IMR-90 (cell line): ENCODE results near the gene TP53BP1. TPM values are rescaled to one million over a fixed set of nuclear protein-coding genes. Genes with fewer than 3 reads are reported as not detected.

Experiments used
- ATAC-seq: fragments of 200-7000 bp; cut with Tn5 transposase; 2 replicates; pipeline ENCODE4 v1.9.1; 2020; ENCODE audit warnings: low read depth, mild to moderate bottlenecking, moderate library complexity
- BruUV-seq: library from RNA; stranded (reverse); fragments of 400-500 nt; replicated peaks from 2 replicates; lab custom pipeline; 2021; lab: Mats Ljungman, UMichigan
- CTCF ChIA-PET: fragments of 300-600 bp; formaldehyde crosslinking; extraction: SDS; loops from one replicate; lab custom pipeline; 2021; ENCODE audit warnings: antibody characterized with exemption; lab: Yijun Ruan, JAX
- POLR2A ChIA-PET: fragments of 300-600 bp; sonication (Branson Sonifier 250); formaldehyde crosslinking; loops from one replicate; lab custom pipeline; 2022; ENCODE audit warnings: antibody characterized with exemption; ENCODE audit not compliant: unreplicated experiment; lab: Charles Lee
- DNase-seq: peaks from one replicate; pipeline ENCODE4 v3.0.0; 2013
- H2AFZ ChIP-seq: replicated peaks from 2 replicates; pipeline ENCODE3; 2013; ENCODE audit warnings: low read length, mild to moderate bottlenecking; ENCODE audit not compliant: poor library complexity
- H2AK5ac ChIP-seq: 2 replicates; pipeline ENCODE4 v1.6.1; 2013; ENCODE audit warnings: low read depth, low read length, inconsistent platforms
- H2AK9ac ChIP-seq: replicated peaks from 2 replicates; pipeline ENCODE3; 2013; ENCODE audit warnings: mild to moderate bottlenecking, low read depth, low read length, moderate library complexity; ENCODE audit not compliant: poor library complexity
- H2BK120ac ChIP-seq: 2 replicates; pipeline ENCODE4 v1.6.1; 2013; ENCODE audit warnings: low read depth, low read length, inconsistent platforms
- H2BK15ac ChIP-seq: 3 replicates; pipeline ENCODE4 v1.6.1; 2013; ENCODE audit warnings: low read depth, low read length, inconsistent platforms
- H2BK20ac ChIP-seq: 2 replicates; pipeline ENCODE4 v1.6.1; 2013; ENCODE audit warnings: low read depth, mild to moderate bottlenecking, inconsistent platforms, low read length, moderate library complexity
- H2BK5ac ChIP-seq: 2 replicates; pipeline ENCODE4 v1.6.1; 2013; ENCODE audit warnings: mild to moderate bottlenecking, low read depth, low read length, inconsistent platforms; ENCODE audit not compliant: poor library complexity, severe bottlenecking
- H3K14ac ChIP-seq: replicated peaks from 2 replicates; pipeline ENCODE4 v1.6.1; 2013; ENCODE audit warnings: low read depth, low read length, inconsistent platforms
- H3K18ac ChIP-seq: 2 replicates; pipeline ENCODE4 v1.6.1; 2013; ENCODE audit warnings: low read depth, low read length, control low read depth
- H3K23ac ChIP-seq: 2 replicates; pipeline ENCODE4 v1.6.1; 2013; ENCODE audit warnings: low read depth, low read length, inconsistent platforms
- H3K27ac ChIP-seq: 2 replicates; pipeline ENCODE4 v1.5.1; 2013; ENCODE audit warnings: mild to moderate bottlenecking, control low read depth, low read length; ENCODE audit not compliant: insufficient read depth
- H3K27me3 ChIP-seq: 2 replicates; pipeline ENCODE4 v1.6.1; 2013; ENCODE audit warnings: low read length; ENCODE audit not compliant: control insufficient read depth, insufficient read depth
- H3K36me3 ChIP-seq: 2 replicates; pipeline ENCODE4 v1.6.1; 2013; ENCODE audit warnings: low read length, mixed read lengths; ENCODE audit not compliant: control insufficient read depth, insufficient read depth
- H3K4ac ChIP-seq: 2 replicates; pipeline ENCODE4 v1.6.1; 2013; ENCODE audit warnings: low read depth, low read length, inconsistent platforms
- H3K4me1 ChIP-seq: 2 replicates; pipeline ENCODE4 v1.6.1; 2013; ENCODE audit warnings: low read length, mixed read lengths; ENCODE audit not compliant: control insufficient read depth, insufficient read depth
- H3K4me2 ChIP-seq: 2 replicates; pipeline ENCODE4 v1.6.1; 2013; ENCODE audit warnings: low read depth, mild to moderate bottlenecking, control low read depth, low read length, moderate library complexity
- H3K4me3 ChIP-seq: 2 replicates; pipeline ENCODE4 v1.5.1; 2013; ENCODE audit warnings: low read depth, mild to moderate bottlenecking, control low read depth, low read length, moderate library complexity; ENCODE audit not compliant: insufficient read depth
- H3K56ac ChIP-seq: 2 replicates; pipeline ENCODE4 v1.6.1; 2013; ENCODE audit warnings: low read length, inconsistent platforms; ENCODE audit not compliant: insufficient read depth; ENCODE audit errors: extremely low read depth
- H3K79me1 ChIP-seq, 2 experiments: 2 replicates each; pipeline ENCODE4 v1.6.1; 2013; ENCODE audit warnings: low read length in 2 of 2, inconsistent platforms in 1 of 2, low read depth in 1 of 2
- H3K9ac ChIP-seq: 2 replicates; pipeline ENCODE4 v1.6.1; 2013; ENCODE audit warnings: low read depth, low read length, control low read depth
- H3K9me1 ChIP-seq: 2 replicates; pipeline ENCODE4 v1.6.1; 2013; ENCODE audit warnings: low read length, inconsistent platforms; ENCODE audit not compliant: insufficient read depth
- H3K9me3 ChIP-seq: 2 replicates; pipeline ENCODE4 v1.6.1; 2013; ENCODE audit warnings: low read length; ENCODE audit not compliant: control insufficient read depth, insufficient read depth
- H4K20me1 ChIP-seq: 2 replicates; pipeline ENCODE4 v1.6.1; 2013; ENCODE audit warnings: low read length, inconsistent platforms; ENCODE audit not compliant: insufficient read depth
- H4K5ac ChIP-seq: 2 replicates; pipeline ENCODE4 v1.6.1; 2013; ENCODE audit warnings: mild to moderate bottlenecking, low read depth, low read length, control low read depth
- H4K8ac ChIP-seq, 2 experiments: 2 replicates each; pipeline ENCODE4 v1.6.1; 2013; ENCODE audit warnings: low read depth in 2 of 2, low read length in 2 of 2, control low read depth in 1 of 2, inconsistent platforms in 1 of 2
- H4K91ac ChIP-seq: 2 replicates; pipeline ENCODE4 v1.6.1; 2013; ENCODE audit warnings: low read depth, low read length, inconsistent platforms; ENCODE audit not compliant: insufficient read depth
- MAZ ChIP-seq: IDR thresholded peaks from 2 replicates; pipeline ENCODE4 v1.6.1; 2012; ENCODE audit warnings: low read depth, mild to moderate bottlenecking, low read length, improper control_type of control experiment, moderate library complexity, borderline replicate concordance
- NFE2L2 ChIP-seq: fragments of 150-350 bp; IDR thresholded peaks from 2 replicates; pipeline ENCODE4 v1.6.1; 2016; ENCODE audit warnings: low read depth, mild to moderate bottlenecking, low read length
- POLR2A ChIP-seq: IDR thresholded peaks from 2 replicates; pipeline ENCODE4 v1.6.1; 2012; ENCODE audit warnings: mild to moderate bottlenecking, low read depth, low read length
- RCOR1 ChIP-seq: IDR thresholded peaks from 2 replicates; pipeline ENCODE4 v1.6.1; 2012; ENCODE audit warnings: mild to moderate bottlenecking, low read length, improper control_type of control experiment; ENCODE audit not compliant: insufficient replicate concordance
- WGBS, 2 experiments: methylation state at CpG; one replicate each; pipeline versions ENCODE4 v1.1.5 to v1.1.7; 2013; ENCODE audit warnings: missing lambda C conversion rate in 2 of 2; ENCODE audit not compliant: insufficient read length in 1 of 2; ENCODE audit errors: extremely low coverage in 2 of 2; 5-methylcytosine and 5-hydroxymethylcytosine counted together
- dilution Hi-C: fragments of 300-500 bp; cut with HindIII; formaldehyde crosslinking; loops from one replicate; pipeline ENCODE4 v1.14.3; 2018; ENCODE audit warnings: low sequenced_read_pairs; ENCODE audit not compliant: unreplicated experiment
- in situ Hi-C: fragments of 300-500 bp; cut with MboI; formaldehyde crosslinking; loops from 3 replicates; pipeline ENCODE4 v1.14.3; 2019; ENCODE audit warnings: low sequenced_read_pairs, inconsistent platforms, mixed read lengths
- intact Hi-C: fragments of 100-400 bp; cut with micrococcal nuclease; formaldehyde crosslinking; loops from 2 replicates; pipeline ENCODE4 v1.10.0; 2022
- polyA plus RNA-seq, 3 experiments: library from polyadenylated mRNA; depleted of rRNA; stranded (reverse); fragments of >200 nt; gene quantifications; 2 replicates each; pipeline ENCODE4 v1.2.3, GENCODE V29; 2012; ENCODE audit warnings: low replicate concordance in 1 of 3
- total RNA-seq: library from RNA; depleted of rRNA; stranded (reverse); fragments of >200 nt; gene quantifications from 2 replicates; pipeline ENCODE4 v1.2.3, GENCODE V29; 2012
- TF ChIP-seq, protein P1 (sequence below): conservative IDR thresholded peaks from 2 replicates; pipeline ENCODE4 v1.5.1; 2012; ENCODE audit warnings: mild to moderate bottlenecking, low read depth, low read length, improper control_type of control experiment

TP53BP1 gene
- total and polyA plus RNA-seq, 2 of the 4 experiments (the other 2 are of a cell fraction): 36.3 to 64.5 TPM

DNA sequence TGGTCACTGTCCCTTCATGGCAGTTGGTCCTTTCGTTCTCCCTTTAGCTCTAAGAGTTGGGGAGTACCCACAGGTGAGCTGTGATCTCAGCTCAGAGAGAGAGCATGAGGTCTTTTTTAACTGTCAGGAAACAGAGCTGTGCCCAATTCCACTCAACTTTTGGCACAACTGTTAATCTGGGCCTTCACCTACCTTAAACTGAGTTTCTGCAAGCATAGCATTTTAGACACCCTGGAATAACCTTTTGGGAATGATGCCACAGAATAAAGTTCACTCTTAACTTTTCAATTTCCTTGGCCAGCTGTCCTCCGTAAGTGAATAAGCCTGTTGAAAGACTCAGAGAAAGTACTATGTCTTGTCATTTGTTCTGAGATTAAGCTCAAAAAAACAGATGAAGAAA, 86.1 kb downstream of the TP53BP1 start:
- Histone ChIP-seq H2AK5ac (no peak overlapping the region), H3K9me3 (no peaks in the 10 kb centered on the region), H3K27ac (no peak overlapping the region), H3K4me3 (no peak overlapping the region), H4K20me1 (no peaks in the 10 kb centered on the region; the same call in 1 of the 2 replicates), H3K9me1 (peaks cover 2% of the 10 kb centered on the region; the same call in 1 of the 2 replicates), H3K56ac (no peak overlapping the region), H3K36me3 (peaks cover 52% of the 10 kb centered on the region), H2AK9ac (no peak overlapping the region), H3K9ac (no peak overlapping the region), H3K79me1 (peaks cover 1 to 4% of the 10 kb centered on the region in 2 experiments; a peak in 3 of 4 replicates), H3K4me2 (no peak overlapping the region), H4K91ac (no peak overlapping the region), H3K23ac (no peak overlapping the region), H2BK15ac (no peak overlapping the region), H3K27me3 (no peaks in the 10 kb centered on the region), H2BK20ac (no peak overlapping the region), H3K4me1 (no peaks in the 10 kb centered on the region), H3K14ac (no peak overlapping the region), H4K5ac (no peak overlapping the region), H3K4ac (no peak overlapping the region), H3K18ac (no peak overlapping the region), H2AFZ (no peak overlapping the region), H4K8ac (no peak overlapping the region), H2BK120ac (no peak overlapping the region), H2BK5ac (no peak overlapping the region)
- dilution Hi-C loops (no loop called here), intact Hi-C loops (no loop called here), in situ Hi-C loops (no loop called here)
- no peak for ATAC-seq
- no peak for TF ChIP-seq POLR2A
- no peak for TF ChIP-seq MAZ
- no peak for TF ChIP-seq RCOR1
- TF ChIP-seq, protein P1, sequence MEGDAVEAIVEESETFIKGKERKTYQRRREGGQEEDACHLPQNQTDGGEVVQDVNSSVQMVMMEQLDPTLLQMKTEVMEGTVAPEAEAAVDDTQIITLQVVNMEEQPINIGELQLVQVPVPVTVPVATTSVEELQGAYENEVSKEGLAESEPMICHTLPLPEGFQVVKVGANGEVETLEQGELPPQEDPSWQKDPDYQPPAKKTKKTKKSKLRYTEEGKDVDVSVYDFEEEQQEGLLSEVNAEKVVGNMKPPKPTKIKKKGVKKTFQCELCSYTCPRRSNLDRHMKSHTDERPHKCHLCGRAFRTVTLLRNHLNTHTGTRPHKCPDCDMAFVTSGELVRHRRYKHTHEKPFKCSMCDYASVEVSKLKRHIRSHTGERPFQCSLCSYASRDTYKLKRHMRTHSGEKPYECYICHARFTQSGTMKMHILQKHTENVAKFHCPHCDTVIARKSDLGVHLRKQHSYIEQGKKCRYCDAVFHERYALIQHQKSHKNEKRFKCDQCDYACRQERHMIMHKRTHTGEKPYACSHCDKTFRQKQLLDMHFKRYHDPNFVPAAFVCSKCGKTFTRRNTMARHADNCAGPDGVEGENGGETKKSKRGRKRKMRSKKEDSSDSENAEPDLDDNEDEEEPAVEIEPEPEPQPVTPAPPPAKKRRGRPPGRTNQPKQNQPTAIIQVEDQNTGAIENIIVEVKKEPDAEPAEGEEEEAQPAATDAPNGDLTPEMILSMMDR: no peak
- TF ChIP-seq NFE2L2: no peak
- ChIA-PET POLR2A (no interaction called here), CTCF (no interaction called here)
- no peak for DNase-seq
- no TSS peak for BruUV-seq
- no CpG with 5 or more reads among the region's 2 CpGs for WGBS, 2 experiments
